Neural progenitor cell (in vitro differentiated cells): ENCODE measurements around the gene PAPSS2.

Source experiments
- CTCF ChIP-seq: fragments of 200-600 bp; sonication (generic); IDR thresholded peaks from 2 replicates; pipeline ENCODE4 v1.5.1; 2017; ENCODE audit warnings: antibody characterized with exemption, mild to moderate bottlenecking
- EZH2phosphoT487 ChIP-seq: fragments of 200-600 bp; sonication (generic); IDR thresholded peaks from 2 replicates; pipeline ENCODE4 v1.6.1; 2017; ENCODE audit warnings: antibody characterized with exemption

GRCh38 chr10:87634311-87634710 is 25.4 kb upstream of the PAPSS2 start:
- no peak for TF ChIP-seq CTCF
- TF ChIP-seq EZH2phosphoT487 = no peak
